ENCODE results near the gene LAMA2. TPM values are rescaled to one million over a fixed set of nuclear protein-coding genes. Genes with fewer than 3 reads are reported as not detected.

LAMA2 gene
- total and polyA plus RNA-seq, 2 experiments from 2014 or later, result 0.91 to 6.4 TPM

DNA sequence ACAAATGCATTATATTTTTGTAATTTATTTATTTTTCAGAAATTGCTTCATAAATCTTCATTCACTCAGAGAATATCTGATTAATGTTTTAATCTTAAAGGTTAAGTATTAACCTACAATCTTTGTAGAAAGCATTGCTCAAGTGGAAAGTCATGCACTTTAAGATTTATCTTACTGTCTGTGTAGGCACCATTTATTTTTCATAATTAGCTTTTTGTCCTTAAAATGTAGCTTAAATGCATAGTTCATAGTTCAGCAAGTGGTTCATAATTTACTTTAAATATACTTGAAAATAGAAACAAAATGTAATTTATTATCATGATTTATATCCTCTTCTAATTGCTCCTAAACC lies 397.3 kb downstream of the LAMA2 start:
- ATAC-seq (no peak), DNase-seq (ENCODE audit: low spot score) (no peak)
- H3K4me3 Mint-ChIP-seq, result no peak overlapping the region
- no peaks in the 10 kb centered on the region for H3K36me3 Mint-ChIP-seq (ENCODE audit: low read depth)
- no peaks in the 10 kb centered on the region for H3K36me3 ChIP-seq (ENCODE audit: insufficient read depth)
- no peaks in the 10 kb centered on the region for H4K20me1 ChIP-seq (replicated peaks; ENCODE audit: insufficient read depth)
- H3F3A ChIP-seq (replicated peaks; ENCODE audit: low read depth), result no peaks in the 10 kb centered on the region
- peaks cover 2% of the 10 kb centered on the region for H3K27me3 Mint-ChIP-seq (ENCODE audit: insufficient read depth, low read depth, poor library complexity)
- no peak overlapping the region for H3K4me2 ChIP-seq
- H2AFZ ChIP-seq, result no peak overlapping the region
- H3K4me3 ChIP-seq, result no peak overlapping the region
- H3K4me1 ChIP-seq (ENCODE audit: insufficient read depth), result peaks cover 23% of the 10 kb centered on the region
- H3K9me2 ChIP-seq (ENCODE audit: insufficient read depth), result no peaks in the 10 kb centered on the region; the same call in 1 of the 2 replicates
- no peak for TF ChIP-seq NANOG (IDR thresholded peaks at IDR 0.05; ENCODE audit: borderline replicate concordance)
- no peak overlapping the region for H3K27ac Mint-ChIP-seq
- H3K27me3 ChIP-seq (ENCODE audit: insufficient read depth), result no peaks in the 10 kb centered on the region
- H3K4me1 Mint-ChIP-seq, result peaks cover 21% of the 10 kb centered on the region
- H3K27ac ChIP-seq (ENCODE audit: low read depth), result no peak overlapping the region
- no peaks in the 10 kb centered on the region for H3K9me3 Mint-ChIP-seq
- H3K79me2 ChIP-seq (replicated peaks; ENCODE audit: insufficient read depth), result no peaks in the 10 kb centered on the region

DNA sequence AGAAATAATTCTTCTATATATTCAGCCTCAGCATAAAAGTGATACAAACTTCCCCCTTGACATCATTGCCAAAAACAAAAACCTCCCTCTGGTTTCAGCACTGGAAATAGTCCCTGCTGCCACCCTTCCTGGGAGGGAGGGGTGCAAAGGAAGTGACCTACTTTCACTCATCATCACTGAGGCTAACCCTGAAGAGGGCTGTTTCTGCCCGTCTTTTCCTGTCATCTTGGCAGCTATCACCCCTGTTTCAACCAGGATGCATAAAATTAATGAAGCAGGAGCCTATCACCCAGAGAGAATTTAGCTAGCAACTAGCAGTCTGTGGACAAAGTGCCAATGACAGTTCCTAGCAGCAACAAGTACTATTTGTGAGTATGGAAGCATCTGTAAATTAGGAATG lies 397.8 kb downstream of the LAMA2 start:
- no peaks in the 10 kb centered on the region for H3F3A ChIP-seq (replicated peaks; ENCODE audit: low read depth)
- H3K27me3 ChIP-seq (ENCODE audit: insufficient read depth), result no peaks in the 10 kb centered on the region
- H3K9me2 ChIP-seq (ENCODE audit: insufficient read depth), result no peaks in the 10 kb centered on the region; the same call in 1 of the 2 replicates
- no peaks in the 10 kb centered on the region for H4K20me1 ChIP-seq (replicated peaks; ENCODE audit: insufficient read depth)
- Mint-ChIP-seq H3K4me3 (no peak overlapping the region), H3K36me3 (ENCODE audit: low read depth) (no peaks in the 10 kb centered on the region), H3K4me1 (peaks cover 21% of the 10 kb centered on the region), H3K9me3 (no peaks in the 10 kb centered on the region), H3K27ac (no peak overlapping the region), H3K27me3 (ENCODE audit: insufficient read depth, low read depth, poor library complexity) (peaks cover 2% of the 10 kb centered on the region)
- H3K27ac ChIP-seq (ENCODE audit: low read depth), result no peak overlapping the region
- H3K4me3 ChIP-seq, result no peak overlapping the region
- peaks cover 23% of the 10 kb centered on the region for H3K4me1 ChIP-seq (ENCODE audit: insufficient read depth)
- no peaks in the 10 kb centered on the region for H3K36me3 ChIP-seq (ENCODE audit: insufficient read depth)
- H2AFZ ChIP-seq, result no peak overlapping the region
- no peak for TF ChIP-seq POLR2AphosphoS5 (IDR thresholded peaks at IDR 0.05; ENCODE audit: low read depth)
- TF ChIP-seq JUNB (IDR thresholded peaks at IDR 0.05; ENCODE audit: unreplicated experiment), result no peak
- TF ChIP-seq, protein P1, sequence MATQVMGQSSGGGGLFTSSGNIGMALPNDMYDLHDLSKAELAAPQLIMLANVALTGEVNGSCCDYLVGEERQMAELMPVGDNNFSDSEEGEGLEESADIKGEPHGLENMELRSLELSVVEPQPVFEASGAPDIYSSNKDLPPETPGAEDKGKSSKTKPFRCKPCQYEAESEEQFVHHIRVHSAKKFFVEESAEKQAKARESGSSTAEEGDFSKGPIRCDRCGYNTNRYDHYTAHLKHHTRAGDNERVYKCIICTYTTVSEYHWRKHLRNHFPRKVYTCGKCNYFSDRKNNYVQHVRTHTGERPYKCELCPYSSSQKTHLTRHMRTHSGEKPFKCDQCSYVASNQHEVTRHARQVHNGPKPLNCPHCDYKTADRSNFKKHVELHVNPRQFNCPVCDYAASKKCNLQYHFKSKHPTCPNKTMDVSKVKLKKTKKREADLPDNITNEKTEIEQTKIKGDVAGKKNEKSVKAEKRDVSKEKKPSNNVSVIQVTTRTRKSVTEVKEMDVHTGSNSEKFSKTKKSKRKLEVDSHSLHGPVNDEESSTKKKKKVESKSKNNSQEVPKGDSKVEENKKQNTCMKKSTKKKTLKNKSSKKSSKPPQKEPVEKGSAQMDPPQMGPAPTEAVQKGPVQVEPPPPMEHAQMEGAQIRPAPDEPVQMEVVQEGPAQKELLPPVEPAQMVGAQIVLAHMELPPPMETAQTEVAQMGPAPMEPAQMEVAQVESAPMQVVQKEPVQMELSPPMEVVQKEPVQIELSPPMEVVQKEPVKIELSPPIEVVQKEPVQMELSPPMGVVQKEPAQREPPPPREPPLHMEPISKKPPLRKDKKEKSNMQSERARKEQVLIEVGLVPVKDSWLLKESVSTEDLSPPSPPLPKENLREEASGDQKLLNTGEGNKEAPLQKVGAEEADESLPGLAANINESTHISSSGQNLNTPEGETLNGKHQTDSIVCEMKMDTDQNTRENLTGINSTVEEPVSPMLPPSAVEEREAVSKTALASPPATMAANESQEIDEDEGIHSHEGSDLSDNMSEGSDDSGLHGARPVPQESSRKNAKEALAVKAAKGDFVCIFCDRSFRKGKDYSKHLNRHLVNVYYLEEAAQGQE (IDR thresholded peaks at IDR 0.05; ENCODE audit: unreplicated experiment), result no peak
- TF ChIP-seq CREB1 (CRISPR knock-in tag; IDR thresholded peaks at IDR 0.05; ENCODE audit: low read depth), result no peak
- TF ChIP-seq, protein P2, sequence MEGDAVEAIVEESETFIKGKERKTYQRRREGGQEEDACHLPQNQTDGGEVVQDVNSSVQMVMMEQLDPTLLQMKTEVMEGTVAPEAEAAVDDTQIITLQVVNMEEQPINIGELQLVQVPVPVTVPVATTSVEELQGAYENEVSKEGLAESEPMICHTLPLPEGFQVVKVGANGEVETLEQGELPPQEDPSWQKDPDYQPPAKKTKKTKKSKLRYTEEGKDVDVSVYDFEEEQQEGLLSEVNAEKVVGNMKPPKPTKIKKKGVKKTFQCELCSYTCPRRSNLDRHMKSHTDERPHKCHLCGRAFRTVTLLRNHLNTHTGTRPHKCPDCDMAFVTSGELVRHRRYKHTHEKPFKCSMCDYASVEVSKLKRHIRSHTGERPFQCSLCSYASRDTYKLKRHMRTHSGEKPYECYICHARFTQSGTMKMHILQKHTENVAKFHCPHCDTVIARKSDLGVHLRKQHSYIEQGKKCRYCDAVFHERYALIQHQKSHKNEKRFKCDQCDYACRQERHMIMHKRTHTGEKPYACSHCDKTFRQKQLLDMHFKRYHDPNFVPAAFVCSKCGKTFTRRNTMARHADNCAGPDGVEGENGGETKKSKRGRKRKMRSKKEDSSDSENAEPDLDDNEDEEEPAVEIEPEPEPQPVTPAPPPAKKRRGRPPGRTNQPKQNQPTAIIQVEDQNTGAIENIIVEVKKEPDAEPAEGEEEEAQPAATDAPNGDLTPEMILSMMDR (conservative IDR thresholded peaks at IDR 0.05; ENCODE audit: low read depth in 2 of 2), result no peak
- no peak for TF ChIP-seq STAT1 (IDR thresholded peaks at IDR 0.05; ENCODE audit: unreplicated experiment)
- TF ChIP-seq EZH2 (IDR thresholded peaks at IDR 0.05; ENCODE audit: low read depth, unreplicated experiment), result no peak
- TF ChIP-seq NANOG (IDR thresholded peaks at IDR 0.05; ENCODE audit: borderline replicate concordance), result no peak
- TF ChIP-seq, protein P3, sequence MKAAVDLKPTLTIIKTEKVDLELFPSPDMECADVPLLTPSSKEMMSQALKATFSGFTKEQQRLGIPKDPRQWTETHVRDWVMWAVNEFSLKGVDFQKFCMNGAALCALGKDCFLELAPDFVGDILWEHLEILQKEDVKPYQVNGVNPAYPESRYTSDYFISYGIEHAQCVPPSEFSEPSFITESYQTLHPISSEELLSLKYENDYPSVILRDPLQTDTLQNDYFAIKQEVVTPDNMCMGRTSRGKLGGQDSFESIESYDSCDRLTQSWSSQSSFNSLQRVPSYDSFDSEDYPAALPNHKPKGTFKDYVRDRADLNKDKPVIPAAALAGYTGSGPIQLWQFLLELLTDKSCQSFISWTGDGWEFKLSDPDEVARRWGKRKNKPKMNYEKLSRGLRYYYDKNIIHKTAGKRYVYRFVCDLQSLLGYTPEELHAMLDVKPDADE (IDR thresholded peaks at IDR 0.05), result no peak
- no peaks in the 10 kb centered on the region for H3K79me2 ChIP-seq (replicated peaks; ENCODE audit: insufficient read depth)
- DNase-seq (ENCODE audit: low spot score), result no peak
- H3K4me2 ChIP-seq, result no peak overlapping the region
- ATAC-seq, result peak; percentile 31; the same call in 2 of the 3 replicates
